SU-DHL-6 (cell line): ENCODE data around the gene GNGT2.

Experiments
- CTCF ChIP-seq: fragments of 200-600 bp; sonication (generic); IDR thresholded peaks from one replicate; pipeline ENCODE4 v1.5.1; 2017; ENCODE audit warnings: antibody characterized with exemption, mild to moderate bottlenecking, low read length, moderate library complexity; ENCODE audit not compliant: insufficient read depth, poor library complexity, severe bottlenecking
- EZH2phosphoT487 ChIP-seq: fragments of 200-600 bp; sonication (generic), shearing (Covaris generic); conservative IDR thresholded peaks from 2 replicates; pipeline ENCODE4 v1.6.1; 2018; ENCODE audit warnings: mild to moderate bottlenecking, antibody characterized with exemption, low read length, moderate library complexity, mixed read lengths

DNA sequence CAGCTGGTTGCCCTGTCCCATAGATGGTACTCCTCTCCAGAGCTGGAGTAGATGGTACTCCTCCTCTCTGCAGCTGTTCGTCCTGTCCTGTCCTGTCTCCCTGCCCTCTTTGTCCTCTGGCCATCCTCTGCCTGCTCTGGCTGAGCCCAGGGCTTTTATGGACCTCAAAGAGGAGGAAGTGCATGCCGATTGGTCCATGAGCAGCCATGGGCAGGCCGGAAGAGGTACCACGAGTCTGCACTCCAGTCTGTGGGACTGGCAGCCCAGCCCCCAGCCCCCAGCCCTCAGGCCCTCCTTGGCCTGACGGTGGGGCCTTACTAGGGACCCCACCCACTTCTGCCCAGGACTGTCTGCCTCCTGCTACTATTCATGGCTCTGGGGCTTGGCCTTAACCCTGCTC, 27.0 kb downstream of the GNGT2 start:
- TF ChIP-seq CTCF = no peak
- no peak for TF ChIP-seq EZH2phosphoT487
